GM19351 (cell line): Measurements from ENCODE around the gene GCG.

Source experiments
- ATAC-seq: cut with Tn5 transposase; IDR thresholded peaks from one replicate; pipeline ENCODE4 v1.9.1; 2021; ENCODE audit warnings: mild to moderate bottlenecking, moderate library complexity; ENCODE audit not compliant: unreplicated experiment

Gene GCG

GRCh38 chr2:162103443-162104009 lies 48.5 kb downstream of the GCG start:
- no peak for ATAC-seq

GRCh38 chr2:162100579-162100978 lies 51.5 kb downstream of the GCG start:
- no peak for ATAC-seq

DNA sequence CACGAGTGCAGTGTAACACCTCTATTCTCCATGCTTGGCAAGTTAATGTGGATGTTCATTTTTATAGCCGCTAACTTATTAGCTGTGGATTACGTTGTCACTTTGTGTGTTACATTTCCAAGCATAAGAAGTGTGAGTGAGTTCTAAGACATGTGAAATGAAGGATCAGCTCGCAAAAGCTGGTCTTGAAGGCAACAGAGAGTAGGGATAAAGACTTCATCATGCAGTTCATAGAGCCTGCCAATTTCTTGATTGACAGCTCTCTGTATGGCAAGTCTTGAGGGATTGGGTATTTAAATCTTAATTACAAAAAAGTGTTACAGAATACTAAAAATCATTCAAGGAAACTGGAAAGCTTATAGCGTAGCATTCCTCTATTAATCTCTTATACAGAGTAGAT lies 52.2 kb downstream of the GCG start:
- no peak for ATAC-seq
